Measurements from ENCODE around the gene PRKCE. TPM values are rescaled to one million over a fixed set of nuclear protein-coding genes. Genes with fewer than 3 reads are reported as not detected.

The PRKCE gene
- total RNA-seq, 1 donor from 2014 or later: 12.0 TPM

- DNase-seq (ENCODE audit: low spot score): no peak
- H3K27ac Mint-ChIP-seq (ENCODE audit: unreplicated experiment): no peak overlapping the region
- H3K4me1 Mint-ChIP-seq (ENCODE audit: low read depth): no peaks in the 10 kb centered on the region
- no peaks in the 10 kb centered on the region for H3K27me3 Mint-ChIP-seq (ENCODE audit: low read depth)
- no peak overlapping the region for H3K4me3 Mint-ChIP-seq (ENCODE audit: unreplicated experiment)
- TF ChIP-seq CTCF (IDR thresholded peaks at IDR 0.05): no peak
- H3K9me3 Mint-ChIP-seq (ENCODE audit: low read depth): no peaks in the 10 kb centered on the region
- no peaks in the 10 kb centered on the region for H3K36me3 Mint-ChIP-seq (ENCODE audit: low read depth)
Observed at GRCh38 chr2:46188041-46188716, 536.7 kb downstream of the PRKCE start.

GRCh38 chr2:46193356-46193755, 541.9 kb downstream of the PRKCE start:
- H3K36me3 Mint-ChIP-seq (ENCODE audit: low read depth): no peaks in the 10 kb centered on the region
- no peak overlapping the region for H3K27ac Mint-ChIP-seq (ENCODE audit: unreplicated experiment)
- peaks cover 6% of the 10 kb centered on the region for H3K4me1 Mint-ChIP-seq (ENCODE audit: low read depth)
- TF ChIP-seq CTCF (IDR thresholded peaks at IDR 0.05): no peak
- H3K9me3 Mint-ChIP-seq (ENCODE audit: low read depth): no peaks in the 10 kb centered on the region
- DNase-seq (ENCODE audit: low spot score): no peak
- H3K27me3 Mint-ChIP-seq (ENCODE audit: low read depth): no peaks in the 10 kb centered on the region
- H3K4me3 Mint-ChIP-seq (ENCODE audit: unreplicated experiment): no peak overlapping the region

GRCh38 chr2:46193855-46194254, 542.4 kb downstream of the PRKCE start:
- TF ChIP-seq CTCF (IDR thresholded peaks at IDR 0.05): no peak
- Mint-ChIP-seq H3K36me3 (ENCODE audit: low read depth) (no peaks in the 10 kb centered on the region), H3K4me3 (ENCODE audit: unreplicated experiment) (no peak overlapping the region), H3K27me3 (ENCODE audit: low read depth) (no peaks in the 10 kb centered on the region), H3K27ac (ENCODE audit: unreplicated experiment) (no peak overlapping the region), H3K9me3 (ENCODE audit: low read depth) (no peaks in the 10 kb centered on the region), H3K4me1 (ENCODE audit: low read depth) (peaks cover 6% of the 10 kb centered on the region)
- DNase-seq (ENCODE audit: low spot score): no peak

GRCh38 chr2:46194856-46195255, 543.4 kb downstream of the PRKCE start:
- H3K4me1 Mint-ChIP-seq (ENCODE audit: low read depth): peaks cover 6% of the 10 kb centered on the region
- no peak for DNase-seq (ENCODE audit: low spot score)
- no peaks in the 10 kb centered on the region for H3K36me3 Mint-ChIP-seq (ENCODE audit: low read depth)
- no peak overlapping the region for H3K27ac Mint-ChIP-seq (ENCODE audit: unreplicated experiment)
- no peaks in the 10 kb centered on the region for H3K9me3 Mint-ChIP-seq (ENCODE audit: low read depth)
- TF ChIP-seq CTCF (IDR thresholded peaks at IDR 0.05): no peak
- no peak overlapping the region for H3K4me3 Mint-ChIP-seq (ENCODE audit: unreplicated experiment)
- H3K27me3 Mint-ChIP-seq (ENCODE audit: low read depth): no peaks in the 10 kb centered on the region

GRCh38 chr2:46195819-46196218, 544.3 kb downstream of the PRKCE start:
- no peak for DNase-seq (ENCODE audit: low spot score)
- Mint-ChIP-seq H3K27me3 (ENCODE audit: low read depth) (no peaks in the 10 kb centered on the region), H3K27ac (ENCODE audit: unreplicated experiment) (no peak overlapping the region), H3K36me3 (ENCODE audit: low read depth) (no peaks in the 10 kb centered on the region), H3K4me1 (ENCODE audit: low read depth) (peaks cover 14% of the 10 kb centered on the region), H3K4me3 (ENCODE audit: unreplicated experiment) (no peak overlapping the region), H3K9me3 (ENCODE audit: low read depth) (no peaks in the 10 kb centered on the region)
- no peak for TF ChIP-seq CTCF (IDR thresholded peaks at IDR 0.05)
